GM21786 (cell line): ENCODE data around the gene MED12L.
"Not testable (repeated sequence)": the region's sequence is repeated elsewhere in the genome, so short reads cannot be mapped to it uniquely, and the experiment has no call there.

Experiments
- ATAC-seq: cut with Tn5 transposase; IDR thresholded peaks from one replicate; pipeline ENCODE4 v1.9.1; 2021; ENCODE audit not compliant: unreplicated experiment

Gene MED12L, protein sequence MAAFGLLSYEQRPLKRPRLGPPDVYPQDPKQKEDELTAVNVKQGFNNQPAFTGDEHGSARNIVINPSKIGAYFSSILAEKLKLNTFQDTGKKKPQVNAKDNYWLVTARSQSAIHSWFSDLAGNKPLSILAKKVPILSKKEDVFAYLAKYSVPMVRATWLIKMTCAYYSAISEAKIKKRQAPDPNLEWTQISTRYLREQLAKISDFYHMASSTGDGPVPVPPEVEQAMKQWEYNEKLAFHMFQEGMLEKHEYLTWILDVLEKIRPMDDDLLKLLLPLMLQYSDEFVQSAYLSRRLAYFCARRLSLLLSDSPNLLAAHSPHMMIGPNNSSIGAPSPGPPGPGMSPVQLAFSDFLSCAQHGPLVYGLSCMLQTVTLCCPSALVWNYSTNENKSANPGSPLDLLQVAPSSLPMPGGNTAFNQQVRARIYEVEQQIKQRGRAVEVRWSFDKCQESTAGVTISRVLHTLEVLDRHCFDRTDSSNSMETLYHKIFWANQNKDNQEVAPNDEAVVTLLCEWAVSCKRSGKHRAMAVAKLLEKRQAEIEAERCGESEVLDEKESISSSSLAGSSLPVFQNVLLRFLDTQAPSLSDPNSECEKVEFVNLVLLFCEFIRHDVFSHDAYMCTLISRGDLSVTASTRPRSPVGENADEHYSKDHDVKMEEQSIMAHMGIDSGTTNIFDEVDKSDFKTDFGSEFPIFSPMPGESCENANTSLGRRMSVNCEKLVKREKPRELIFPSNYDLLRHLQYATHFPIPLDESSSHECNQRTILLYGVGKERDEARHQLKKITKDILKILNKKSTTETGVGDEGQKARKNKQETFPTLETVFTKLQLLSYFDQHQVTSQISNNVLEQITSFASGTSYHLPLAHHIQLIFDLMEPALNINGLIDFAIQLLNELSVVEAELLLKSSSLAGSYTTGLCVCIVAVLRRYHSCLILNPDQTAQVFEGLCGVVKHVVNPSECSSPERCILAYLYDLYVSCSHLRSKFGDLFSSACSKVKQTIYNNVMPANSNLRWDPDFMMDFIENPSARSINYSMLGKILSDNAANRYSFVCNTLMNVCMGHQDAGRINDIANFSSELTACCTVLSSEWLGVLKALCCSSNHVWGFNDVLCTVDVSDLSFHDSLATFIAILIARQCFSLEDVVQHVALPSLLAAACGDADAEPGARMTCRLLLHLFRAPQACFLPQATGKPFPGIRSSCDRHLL (N-terminal part only)

GRCh38 chr3:151085227-151085888, at the start of gene MED12L:
Gene MED12L, plus strand, starts transcription at chr3:151085664. Its CDS starts 1,263 bp downstream, at chr3:151086927.
- no peak for ATAC-seq

- ATAC-seq: no peak
These were observed 47.6 kb upstream of the MED12L start for GRCh38 chr3:151037746-151038477.

GRCh38 chr3:151044706-151045105, 40.8 kb upstream of the MED12L start:
- ATAC-seq: no peak

DNA sequence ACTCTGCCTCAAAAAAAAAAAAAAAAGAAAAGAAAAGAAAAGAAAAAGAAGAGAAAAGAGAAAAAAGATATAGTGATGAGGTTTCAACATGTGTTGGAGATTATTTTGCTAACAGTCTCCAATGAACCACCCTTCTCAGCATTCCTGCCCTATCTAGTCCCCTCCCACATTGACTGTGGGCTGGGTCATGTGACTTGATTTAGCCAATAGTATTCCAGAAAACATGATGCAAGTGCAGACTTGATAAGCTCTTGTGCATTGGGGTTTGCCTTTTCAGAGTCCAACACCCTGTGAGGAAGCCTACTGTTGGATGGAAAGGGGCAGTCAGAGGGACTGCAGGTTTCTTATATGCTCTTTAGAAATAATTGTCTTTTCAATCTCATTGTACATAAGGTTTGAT, 37.8 kb upstream of the MED12L start:
- ATAC-seq: no peak

- ATAC-seq: no peak
These were observed 33.9 kb upstream of the MED12L start for GRCh38 chr3:151051533-151051932.

DNA sequence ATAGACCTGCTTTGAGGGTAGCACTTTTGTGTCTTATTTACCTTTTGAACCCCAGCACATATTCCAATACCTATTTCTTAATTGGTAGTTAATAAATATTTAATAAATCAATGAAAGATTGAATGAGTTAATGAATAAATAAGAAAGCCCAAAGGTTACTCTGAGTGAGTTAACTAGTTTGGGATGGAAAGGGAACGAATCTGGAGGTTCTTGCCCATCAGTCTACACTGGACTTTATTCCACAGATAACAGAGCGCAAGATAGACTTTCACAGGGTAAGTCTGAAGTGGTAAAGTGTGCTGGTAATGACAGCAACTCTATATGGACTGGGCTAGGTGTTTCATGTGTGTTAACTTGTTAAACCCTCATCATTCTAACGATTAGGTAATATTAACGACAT, 33.1 kb upstream of the MED12L start:
- ATAC-seq: no peak

DNA sequence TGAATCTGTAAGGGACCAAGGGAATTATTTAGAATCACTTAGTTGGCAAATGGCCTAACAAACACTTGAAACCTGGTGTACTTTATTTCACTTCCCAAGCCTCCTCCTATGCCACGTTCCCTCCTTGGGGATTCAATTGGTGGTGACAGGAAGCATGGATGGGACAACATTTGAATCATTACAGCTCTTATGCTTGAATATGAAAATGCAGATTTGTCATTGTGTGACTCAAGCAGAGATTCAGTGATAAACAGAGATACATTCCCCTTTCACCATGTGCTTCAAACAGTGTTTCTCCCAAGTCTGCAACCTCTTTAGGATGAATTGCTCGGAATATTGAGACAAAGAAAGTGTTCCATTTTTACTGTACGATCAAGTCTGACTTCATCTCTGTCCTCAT, 32.7 kb upstream of the MED12L start:
- no peak for ATAC-seq

DNA sequence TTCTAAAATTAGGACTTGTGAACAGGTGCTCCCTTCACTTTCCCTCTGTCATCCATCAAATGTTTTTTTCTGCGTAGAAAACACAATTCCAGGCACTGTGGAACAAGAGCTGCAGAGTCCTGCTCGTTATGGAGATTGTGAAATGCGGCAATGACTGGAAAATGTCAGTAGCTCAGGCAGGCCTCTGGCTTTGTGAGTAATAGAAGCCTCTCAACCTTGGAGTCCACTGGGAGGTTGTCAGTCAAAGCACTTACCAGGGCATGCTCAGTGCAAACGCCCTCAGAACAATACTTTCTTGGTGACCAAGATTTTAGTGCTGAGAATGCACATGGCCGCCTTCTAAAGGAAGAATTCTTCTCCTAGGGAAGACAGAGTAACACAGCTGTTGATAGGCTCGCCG, 26.7 kb upstream of the MED12L start:
- ATAC-seq: no peak

DNA sequence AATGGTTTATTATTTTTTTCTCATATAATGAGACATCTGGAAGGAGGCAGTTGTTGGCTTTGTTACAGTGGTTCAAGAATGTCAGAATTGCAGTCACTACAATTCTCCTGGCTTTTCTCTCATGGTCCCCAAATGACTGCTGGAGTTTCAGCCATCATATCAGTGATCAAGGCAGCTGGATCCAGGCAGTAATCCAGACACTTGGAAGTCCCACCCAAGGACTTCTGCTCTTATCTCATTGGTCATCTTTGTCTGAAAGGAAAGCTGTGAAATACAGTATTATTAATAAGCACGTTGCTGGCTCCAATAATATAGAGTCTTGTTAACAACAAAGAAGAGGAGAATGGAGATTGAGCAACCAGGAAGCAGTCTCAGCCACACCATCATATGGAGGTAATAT, 22.9 kb upstream of the MED12L start:
- ATAC-seq: no peak

DNA sequence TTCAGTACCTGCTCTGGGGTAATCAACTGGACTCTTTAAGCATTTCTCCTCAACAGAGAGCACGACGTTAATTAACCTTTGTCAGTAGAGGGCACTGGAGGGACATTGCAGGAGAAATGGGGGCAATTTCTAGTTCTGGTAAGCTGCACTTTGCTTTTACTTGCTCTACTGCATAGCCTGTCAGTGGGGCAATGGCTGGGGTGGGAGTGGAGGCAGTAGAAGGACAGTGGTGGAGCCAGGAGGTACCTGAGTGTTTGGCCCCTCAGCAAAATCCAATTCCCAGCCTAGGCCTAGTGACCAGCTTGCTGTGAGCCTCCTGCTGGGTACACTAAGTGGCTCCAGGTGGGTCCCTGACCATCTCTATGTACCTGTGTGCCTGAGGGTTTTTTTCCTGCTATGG, 18.3 kb upstream of the MED12L start:
- ATAC-seq: no peak

DNA sequence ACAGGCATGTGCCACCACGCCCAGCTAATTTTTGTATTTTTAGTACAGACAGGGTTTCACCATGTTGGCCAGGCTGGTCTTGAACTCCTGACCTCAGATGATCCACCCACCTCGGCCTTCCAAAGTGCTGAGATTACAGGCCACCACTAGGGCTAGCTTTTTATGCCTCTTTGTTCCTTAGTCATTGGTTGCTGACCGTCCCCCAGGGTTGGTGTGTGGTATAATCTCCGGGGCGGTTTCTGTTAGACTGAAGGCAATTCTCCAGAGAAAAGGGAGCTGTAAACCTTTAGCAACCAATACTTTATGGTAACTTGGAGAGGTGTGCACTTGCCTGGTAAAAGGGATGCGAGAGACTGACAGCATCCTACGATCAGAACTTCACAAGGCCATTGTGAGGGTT, 12.6 kb upstream of the MED12L start:
- ATAC-seq: not testable (repeated sequence)

DNA sequence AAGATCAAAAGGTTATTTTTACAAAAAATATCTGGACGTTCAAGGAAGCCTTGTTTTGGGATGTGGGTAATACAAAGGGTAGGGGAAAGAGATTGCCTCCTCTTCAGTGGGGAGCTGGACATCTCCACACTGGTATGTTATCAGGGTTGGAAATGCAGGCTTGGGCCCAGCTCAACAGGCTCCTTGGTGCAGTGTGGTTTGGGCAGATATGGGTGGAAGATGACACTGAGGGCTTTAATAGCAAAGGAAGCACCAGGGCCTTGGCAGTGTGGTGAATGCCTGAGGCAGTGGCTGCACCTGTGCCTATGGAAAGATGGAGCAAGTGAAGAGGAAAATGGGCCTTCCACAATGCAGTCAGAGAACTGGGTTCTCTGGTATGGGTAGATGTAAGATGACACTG, 11.2 kb upstream of the MED12L start:
- no peak for ATAC-seq

DNA sequence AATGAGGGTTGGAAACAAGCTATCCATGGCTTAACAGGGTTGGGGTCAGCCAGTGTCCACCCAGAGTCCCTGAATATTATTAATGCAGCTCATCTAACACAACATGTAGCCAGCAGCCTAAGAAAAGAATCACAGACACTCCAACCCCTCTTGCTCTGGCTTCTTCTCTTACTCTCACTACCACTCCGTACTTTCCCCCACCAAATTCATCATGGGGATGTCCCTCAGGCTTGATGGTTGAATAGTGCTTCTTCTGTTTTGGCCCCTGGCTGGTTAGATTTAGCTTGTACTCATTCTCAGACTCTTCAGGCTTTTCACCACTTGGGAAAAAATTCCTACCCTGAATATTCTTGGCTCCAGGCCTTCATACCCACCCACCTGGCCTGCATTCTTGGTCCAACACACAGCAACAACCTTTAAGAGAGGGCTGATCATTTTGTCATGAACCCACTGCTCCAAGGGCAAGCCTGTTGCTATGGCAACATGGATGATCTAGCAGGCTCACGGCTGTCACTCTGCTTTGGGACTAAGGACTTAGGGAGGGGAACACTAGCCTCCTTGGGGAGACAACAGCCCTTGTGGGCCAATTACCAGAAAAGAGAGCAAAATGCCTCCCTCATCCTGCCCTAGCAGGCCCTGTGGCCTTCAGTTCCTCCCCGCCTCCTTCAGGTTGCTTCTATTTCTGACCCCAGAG, 9.4 kb upstream of the MED12L start:
- no peak for ATAC-seq

GRCh38 chr3:151076626-151077025, 8.8 kb upstream of the MED12L start:
- no peak for ATAC-seq

DNA sequence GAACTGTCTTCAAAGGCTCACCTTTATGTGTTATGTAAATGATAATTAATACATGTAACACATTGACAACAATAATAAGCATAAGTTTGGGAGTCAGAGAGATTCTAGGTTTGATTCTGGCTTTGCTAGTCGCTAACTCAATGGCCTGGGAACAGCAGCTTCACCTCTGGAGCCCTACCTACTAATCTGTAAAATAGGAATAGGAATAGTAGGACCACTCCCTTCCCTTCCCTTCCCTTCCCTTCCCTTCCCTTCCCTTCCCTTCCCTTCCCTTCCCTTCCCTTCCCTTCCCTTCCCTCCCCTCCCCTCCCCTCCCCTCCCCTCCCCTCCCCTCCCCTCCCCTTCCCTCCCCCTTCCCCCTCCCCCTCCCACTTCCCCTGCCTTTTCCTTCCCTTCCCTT, 4.4 kb upstream of the MED12L start:
- ATAC-seq: not testable (repeated sequence)

GRCh38 chr3:151082880-151083838, 2.3 kb upstream of the MED12L start:
- no peak for ATAC-seq

- no peak for ATAC-seq
These were observed 604 bp upstream of the MED12L start for GRCh38 chr3:151084893-151085226.

DNA sequence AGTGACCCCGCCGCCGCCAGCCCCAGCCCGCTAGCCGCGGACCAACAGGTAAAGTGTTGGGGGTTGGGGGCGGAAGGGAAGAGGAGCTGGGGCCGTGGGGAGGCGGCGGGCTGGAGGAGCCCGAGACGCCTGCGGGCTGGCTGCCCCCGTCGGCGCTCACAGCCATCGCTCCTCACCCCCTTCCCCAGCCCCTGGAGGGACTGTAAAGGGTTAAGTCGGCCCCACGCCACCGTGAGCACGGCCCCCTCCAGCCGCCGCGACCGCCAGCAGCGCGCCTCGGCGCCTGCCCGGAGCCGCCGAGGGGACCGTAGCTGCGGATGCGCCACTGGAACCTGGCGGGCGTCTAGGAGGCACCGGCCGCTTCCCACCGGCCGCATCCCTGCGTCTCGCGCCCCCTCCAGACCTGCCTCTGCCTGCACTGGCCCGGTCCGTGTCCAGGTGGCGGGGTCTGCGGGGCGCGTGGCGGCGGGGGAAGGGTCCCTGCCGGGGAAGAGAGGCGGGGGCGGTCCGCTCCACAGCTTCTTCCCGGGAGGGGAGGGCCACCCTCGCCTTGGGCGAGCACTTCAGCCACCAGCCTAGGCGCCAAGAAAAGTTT, 522 bp downstream of the MED12L start:
- no peak for ATAC-seq
